ENCODE results near the gene INSRR. TPM values are rescaled to one million over a fixed set of nuclear protein-coding genes. Genes with fewer than 3 reads are reported as not detected.

Gene INSRR
- total and polyA plus RNA-seq, 2 of the 8 experiments (the other 6 are each of a cell fraction or from before 2014, with no cell fraction given): 0.02 TPM; not detected in 1

DNA sequence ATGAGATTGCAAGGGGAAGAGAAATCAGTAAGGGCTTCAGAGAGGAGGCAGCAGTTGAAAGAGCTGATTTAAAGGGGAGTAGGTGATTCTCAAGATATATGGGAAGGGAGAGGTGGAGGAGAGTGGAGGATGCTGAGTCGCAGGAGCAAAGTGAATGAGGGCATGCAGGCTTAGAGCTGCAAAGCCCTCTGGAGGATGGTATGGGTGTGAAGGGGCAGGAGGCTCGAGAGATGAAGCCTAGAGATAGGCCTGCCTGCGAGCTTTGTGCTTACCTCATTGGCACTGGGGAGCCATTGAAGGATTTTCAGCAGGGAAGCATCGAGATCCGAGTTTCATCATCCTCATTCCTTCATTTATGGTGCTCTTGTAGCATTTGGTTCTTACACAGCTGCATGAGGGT lies 26.5 kb downstream of the INSRR start:
- no peaks in the 10 kb centered on the region for H3K79me1 ChIP-seq (ENCODE audit: low read depth, low read length)
- no peak overlapping the region for H2AFZ ChIP-seq (ENCODE audit: low read length)
- H4K8ac ChIP-seq (ENCODE audit: extremely low read depth, insufficient read depth, low read length): no peak overlapping the region
- TF ChIP-seq, protein P1, sequence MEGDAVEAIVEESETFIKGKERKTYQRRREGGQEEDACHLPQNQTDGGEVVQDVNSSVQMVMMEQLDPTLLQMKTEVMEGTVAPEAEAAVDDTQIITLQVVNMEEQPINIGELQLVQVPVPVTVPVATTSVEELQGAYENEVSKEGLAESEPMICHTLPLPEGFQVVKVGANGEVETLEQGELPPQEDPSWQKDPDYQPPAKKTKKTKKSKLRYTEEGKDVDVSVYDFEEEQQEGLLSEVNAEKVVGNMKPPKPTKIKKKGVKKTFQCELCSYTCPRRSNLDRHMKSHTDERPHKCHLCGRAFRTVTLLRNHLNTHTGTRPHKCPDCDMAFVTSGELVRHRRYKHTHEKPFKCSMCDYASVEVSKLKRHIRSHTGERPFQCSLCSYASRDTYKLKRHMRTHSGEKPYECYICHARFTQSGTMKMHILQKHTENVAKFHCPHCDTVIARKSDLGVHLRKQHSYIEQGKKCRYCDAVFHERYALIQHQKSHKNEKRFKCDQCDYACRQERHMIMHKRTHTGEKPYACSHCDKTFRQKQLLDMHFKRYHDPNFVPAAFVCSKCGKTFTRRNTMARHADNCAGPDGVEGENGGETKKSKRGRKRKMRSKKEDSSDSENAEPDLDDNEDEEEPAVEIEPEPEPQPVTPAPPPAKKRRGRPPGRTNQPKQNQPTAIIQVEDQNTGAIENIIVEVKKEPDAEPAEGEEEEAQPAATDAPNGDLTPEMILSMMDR (IDR thresholded peaks at IDR 0.05; ENCODE audit: control extremely low read depth in 1 of 3, insufficient read depth in 1 of 3, low read depth in 1 of 3, low read length in 3 of 3): peak in 1 of 3 experiments; percentile 15; a peak in 1 of 4 replicates
- peak; percentile 45; the same call in 1 of the 2 replicates for TF ChIP-seq TEAD4 (IDR thresholded peaks at IDR 0.05; ENCODE audit: low read depth, low read length)
- TF ChIP-seq SIN3A (conservative IDR thresholded peaks at IDR 0.05 in 1 of 2, IDR thresholded peaks at IDR 0.05 in 1 of 2; ENCODE audit: low read depth in 1 of 2, low read length in 2 of 2): no peak
- no peak for TF ChIP-seq SRF (IDR thresholded peaks at IDR 0.05; ENCODE audit: low read depth, low read length)
- 0 out of 4 replicates have a peak, but pooled peaks of 1 of the 2 experiments have one; percentile 3 for TF ChIP-seq RAD21 (IDR thresholded peaks at IDR 0.05 in 1 of 2, conservative IDR thresholded peaks at IDR 0.05 in 1 of 2; ENCODE audit: low read depth in 2 of 2, low read length in 2 of 2)
- ChIA-PET CTCF (ENCODE audit: partially characterized antibody) (interaction anchor here (1.0 to 22.0 kb wide), 8 partner anchors 11 to 205 kb away, joined by 3 to 556 read pairs (median 11); partner anchors contain the start of genes INSRR, LRRC71, NTRK1 and PEAR1), POLR2A (ENCODE audit: partially characterized antibody) (interaction anchor here (1.4 kb wide), 1 partner anchor 18 kb away, joined by 4 read pairs; no protein-coding TSS in a partner anchor)
- no peaks in the 10 kb centered on the region for H3K23me2 ChIP-seq (ENCODE audit: low read depth, low read length)
- H2BK5ac ChIP-seq (ENCODE audit: low read depth, low read length): no peak overlapping the region
- H3K18ac ChIP-seq (ENCODE audit: extremely low read depth, low read length): no peak overlapping the region
- no peaks in the 10 kb centered on the region for H3K79me2 ChIP-seq (ENCODE audit: control insufficient read depth in 1 of 2, insufficient read depth in 2 of 2, low read length in 2 of 2)
- no peak overlapping the region for H3K4ac ChIP-seq (replicated peaks; ENCODE audit: insufficient read length, low read depth, low read length)
- no peak for FAIRE-seq
- no peak overlapping the region for H4K5ac ChIP-seq (ENCODE audit: insufficient read length, low read depth, low read length)
- H3K9me3 ChIP-seq (ENCODE audit: insufficient read depth in 2 of 2, low read depth in 1 of 2, low read length in 1 of 2): no peaks in the 10 kb centered on the region
- peak overlapping the region; percentile 31; the same call in 1 of the 2 replicates for H2BK15ac ChIP-seq (ENCODE audit: low read length)
- no peak overlapping the region for H2BK12ac ChIP-seq (ENCODE audit: low read depth, low read length)
- no peak overlapping the region for H3K56ac ChIP-seq (replicated peaks; ENCODE audit: insufficient read length, low read depth, low read length)
- no peak overlapping the region for H3K4me3 ChIP-seq (ENCODE audit: extremely low read depth in 1 of 4, insufficient read depth in 2 of 4, low read depth in 3 of 4, low read length in 4 of 4)
- H4K20me1 ChIP-seq (replicated peaks in 1 of 2; ENCODE audit: control insufficient read depth in 1 of 2, insufficient read depth in 2 of 2, low read length in 2 of 2): no peaks in the 10 kb centered on the region
- no peak for DNase-seq (ENCODE audit: low read depth in 1 of 2, low spot score in 2 of 2)
- H3K27ac ChIP-seq (ENCODE audit: low read depth, low read length): no peak overlapping the region
- no peak overlapping the region for H3K9ac ChIP-seq (replicated peaks in 1 of 4; ENCODE audit: extremely low read depth in 1 of 4, low read depth in 3 of 4, low read length in 3 of 4)
- no peak overlapping the region for H2BK120ac ChIP-seq (replicated peaks; ENCODE audit: low read depth, low read length)
- no peak overlapping the region for H3K14ac ChIP-seq (ENCODE audit: insufficient read length)
- peaks cover 0 to 14% (median 7%) of the 10 kb centered on the region in 4 experiments; a peak in 5 of 7 replicates for H3K27me3 ChIP-seq (replicated peaks in 1 of 4; ENCODE audit: control insufficient read depth in 3 of 4, extremely low read depth in 1 of 4, insufficient read depth in 3 of 4, low read length in 3 of 4)
- H3K4me2 ChIP-seq (ENCODE audit: insufficient read depth in 1 of 2, low read depth in 2 of 2, low read length in 2 of 2): no peak overlapping the region
- no peak overlapping the region for H4K91ac ChIP-seq (replicated peaks; ENCODE audit: insufficient read length, low read length)
- H3K4me1 ChIP-seq (replicated peaks in 1 of 4; ENCODE audit: control insufficient read depth in 3 of 4, insufficient read depth in 4 of 4, low read length in 3 of 4): no peaks in the 10 kb centered on the region
- no peak overlapping the region for H2BK20ac ChIP-seq (ENCODE audit: low read length)
- H3K23ac ChIP-seq (ENCODE audit: insufficient read length): no peak overlapping the region
- no peak overlapping the region for H2AK5ac ChIP-seq (ENCODE audit: low read depth, low read length)
- WGBS, 2 experiments (ENCODE audit: extremely low coverage in 1 of 2, insufficient coverage in 1 of 2, insufficient read length in 1 of 2, insufficient replicate concordance in 2 of 2, low coverage in 1 of 2, low lambda C conversion rate in 2 of 2, missing lambda C conversion rate in 1 of 2): 65% methylated on average over 5 of the region's 5 CpGs; no CpG with 5 or more reads in 1 of the 2 experiments
- H3K36me3 ChIP-seq (ENCODE audit: control insufficient read depth in 2 of 4, insufficient read depth in 4 of 4, low read length in 3 of 4): no peaks in the 10 kb centered on the region
